Epidermal melanocyte (primary cell): Measurements from ENCODE around the gene UBE2L5.
"Not testable (repeated sequence)": the region's sequence is repeated elsewhere in the genome, so short reads cannot be mapped to it uniquely, and the experiment has no call there.

Source experiments
- DNase-seq: peaks from one replicate; pipeline ENCODE4 v3.0.0; 2011; ENCODE audit warnings: low spot score; ENCODE audit not compliant: insufficient read length

UBE2L5 gene

GRCh38 chr13:30437177-30437576 lies 14.9 kb downstream of the UBE2L5 start:
- DNase-seq: no peak

DNA sequence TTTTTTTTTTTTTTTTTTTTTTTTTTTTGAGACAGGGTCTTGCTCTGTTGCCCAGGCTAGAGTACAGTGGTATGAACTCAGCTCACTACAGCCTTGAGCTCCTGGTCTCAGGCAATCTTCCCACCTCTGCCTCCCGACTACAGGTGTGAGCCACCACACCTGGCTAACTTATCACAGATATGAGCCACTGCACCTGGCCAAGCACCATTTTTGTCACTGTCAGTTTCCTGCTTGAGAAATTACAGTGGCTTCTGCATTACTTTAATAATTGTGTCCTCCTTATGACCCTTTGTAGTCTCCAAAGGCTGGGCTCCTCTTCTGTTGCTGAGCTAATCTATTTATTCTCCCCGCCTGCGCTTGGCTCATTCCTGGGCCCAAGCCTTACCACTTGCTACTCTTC lies 16.0 kb downstream of the UBE2L5 start:
- no peak for DNase-seq

GRCh38 chr13:30440910-30441703 lies 18.8 kb downstream of the UBE2L5 start:
- no peak for DNase-seq

DNA sequence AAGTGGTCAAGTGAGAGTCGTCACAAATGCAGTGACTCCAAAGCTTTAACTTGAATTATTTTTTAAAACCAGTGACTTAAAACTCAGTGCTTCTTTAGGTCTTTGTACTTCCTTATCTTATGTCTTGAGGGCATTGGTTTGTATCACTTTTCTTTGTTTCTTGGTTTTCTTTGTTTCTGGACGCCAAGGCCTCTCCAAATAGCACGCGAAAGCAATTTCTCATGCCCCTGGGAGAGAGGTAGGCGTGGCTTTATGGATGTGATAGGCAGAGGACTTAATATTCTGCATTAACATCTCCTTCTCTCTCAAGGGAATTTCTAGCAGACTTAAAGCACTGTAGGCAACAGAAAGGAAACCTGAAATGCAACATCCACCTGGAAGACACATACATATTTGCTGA lies 20.6 kb downstream of the UBE2L5 start:
- no peak for DNase-seq

DNA sequence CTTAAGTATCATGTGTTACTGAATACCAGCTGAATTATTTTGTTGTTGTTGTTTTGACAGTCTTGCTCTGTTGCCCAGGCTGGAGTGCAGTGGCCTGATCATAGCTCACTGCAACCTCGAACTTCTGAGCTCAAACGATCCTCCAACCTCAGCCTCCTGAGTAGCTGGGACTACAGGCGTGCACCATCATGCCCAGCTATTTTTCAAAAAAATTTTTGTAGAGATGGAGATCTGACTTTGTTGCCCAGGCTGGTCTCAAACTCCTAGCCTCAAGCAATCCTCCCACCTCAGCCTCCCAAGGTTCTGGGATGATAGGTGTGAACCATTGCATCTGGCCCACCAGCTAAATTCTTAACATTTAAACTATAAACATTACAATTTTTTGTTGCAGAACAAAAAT lies 21.2 kb downstream of the UBE2L5 start:
- not testable (repeated sequence) for DNase-seq

DNA sequence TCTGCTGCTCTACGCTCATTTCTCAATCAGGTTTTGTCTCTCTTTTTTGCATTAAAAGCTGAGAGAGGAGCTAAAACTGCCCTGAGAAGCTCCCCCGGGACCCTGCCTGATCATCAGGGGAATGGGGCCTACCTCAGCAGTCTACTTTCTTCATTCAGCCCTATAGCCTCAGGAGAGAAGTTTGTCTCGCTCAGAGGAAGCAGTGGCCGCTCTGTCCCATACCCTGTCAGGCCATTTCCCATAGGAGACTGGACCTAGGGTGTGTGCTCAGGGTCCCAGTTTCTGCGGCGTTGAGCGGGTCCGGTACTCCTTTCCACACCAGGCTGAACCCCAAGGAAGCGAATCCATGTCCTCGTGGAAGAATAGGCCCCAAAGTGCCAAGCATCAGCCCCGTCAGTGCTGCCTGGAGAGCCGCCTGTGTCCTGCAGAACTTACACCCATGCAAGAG lies 21.7 kb downstream of the UBE2L5 start:
- no peak for DNase-seq

DNA sequence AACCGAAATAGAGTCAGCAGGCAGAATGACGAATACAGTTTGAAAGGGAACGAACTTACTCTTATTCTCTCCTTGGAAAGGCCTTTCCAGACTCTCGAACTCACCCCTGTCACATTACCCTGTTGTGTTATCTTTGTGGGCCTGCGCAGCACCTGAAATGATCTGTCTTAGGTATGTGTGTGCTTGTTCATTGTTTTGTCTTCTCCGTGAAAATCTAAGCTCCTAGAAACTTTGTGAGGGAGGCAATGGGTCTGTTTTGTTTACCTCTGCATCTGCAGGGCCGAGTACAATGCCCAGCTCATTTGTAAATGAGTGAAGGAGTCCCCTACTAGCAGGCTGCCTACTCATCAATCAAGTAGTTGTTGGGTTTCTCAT lies 23.8 kb downstream of the UBE2L5 start:
- no peak for DNase-seq

DNA sequence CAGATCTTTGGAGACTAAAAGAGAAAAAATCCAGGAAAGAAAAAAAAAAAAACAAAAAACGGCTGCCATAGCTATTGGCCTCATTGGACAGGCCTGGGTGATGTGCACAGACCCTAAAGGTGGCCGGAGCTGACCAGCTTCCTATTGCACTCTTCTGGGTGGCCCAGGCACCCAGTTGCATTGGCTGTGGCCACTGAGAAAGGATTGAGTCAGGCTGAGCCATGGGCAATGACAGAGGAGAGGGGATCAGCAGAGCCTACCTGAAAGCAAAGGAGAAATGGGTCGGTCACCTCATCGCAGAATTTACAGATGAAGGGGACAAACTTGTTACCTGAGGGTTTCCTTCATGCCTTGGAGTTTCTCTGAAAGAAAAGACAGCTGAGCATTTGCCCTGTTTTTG lies 26.1 kb downstream of the UBE2L5 start:
- DNase-seq: no peak

GRCh38 chr13:30450066-30450465 lies 27.8 kb downstream of the UBE2L5 start:
- no peak for DNase-seq

GRCh38 chr13:30451476-30451875 lies 29.2 kb downstream of the UBE2L5 start:
- not testable (repeated sequence) for DNase-seq

DNA sequence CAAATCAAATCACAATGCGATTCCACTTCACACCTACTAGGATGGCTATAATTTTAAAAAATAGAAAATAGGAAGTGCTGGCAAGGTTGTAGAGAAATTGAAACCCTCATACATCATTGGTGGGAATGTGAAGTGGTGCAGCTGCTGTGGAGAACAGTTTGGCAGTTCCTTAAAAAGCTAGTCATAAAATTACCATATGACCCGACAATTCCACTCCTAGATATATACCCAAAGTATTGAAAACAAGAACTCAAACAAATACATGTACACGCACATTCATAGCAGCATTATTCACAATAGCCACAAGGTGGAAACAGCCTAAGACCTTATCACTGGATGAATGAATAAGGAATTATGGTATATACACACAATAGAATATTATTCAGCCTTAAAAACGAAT lies 31.4 kb downstream of the UBE2L5 start:
- no peak for DNase-seq

GRCh38 chr13:30454991-30455390 lies 32.7 kb downstream of the UBE2L5 start:
- no peak for DNase-seq

DNA sequence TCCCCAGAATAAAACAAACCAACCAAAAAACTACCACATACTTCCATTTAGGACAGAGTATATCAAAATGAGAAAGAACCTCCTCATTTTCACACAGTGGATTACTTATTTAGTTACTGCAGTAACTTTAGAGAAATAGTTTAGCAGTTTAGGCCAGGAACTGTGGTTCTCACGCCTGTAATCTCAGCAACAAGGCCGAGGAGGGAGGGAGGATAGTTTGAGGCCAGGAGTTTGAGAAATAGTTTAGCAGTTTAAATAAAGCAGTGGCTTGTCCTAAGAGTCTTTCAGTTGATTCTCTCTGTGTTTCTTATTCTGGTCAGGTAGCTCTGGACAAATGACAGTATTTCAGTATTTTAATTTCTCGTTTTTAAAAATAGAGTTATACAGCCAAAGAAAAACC lies 34.0 kb downstream of the UBE2L5 start:
- DNase-seq: no peak

GRCh38 chr13:30457306-30457891 lies 35.1 kb downstream of the UBE2L5 start:
- DNase-seq: no peak

GRCh38 chr13:30461279-30462066 lies 39.2 kb downstream of the UBE2L5 start:
- DNase-seq: not testable (repeated sequence)

DNA sequence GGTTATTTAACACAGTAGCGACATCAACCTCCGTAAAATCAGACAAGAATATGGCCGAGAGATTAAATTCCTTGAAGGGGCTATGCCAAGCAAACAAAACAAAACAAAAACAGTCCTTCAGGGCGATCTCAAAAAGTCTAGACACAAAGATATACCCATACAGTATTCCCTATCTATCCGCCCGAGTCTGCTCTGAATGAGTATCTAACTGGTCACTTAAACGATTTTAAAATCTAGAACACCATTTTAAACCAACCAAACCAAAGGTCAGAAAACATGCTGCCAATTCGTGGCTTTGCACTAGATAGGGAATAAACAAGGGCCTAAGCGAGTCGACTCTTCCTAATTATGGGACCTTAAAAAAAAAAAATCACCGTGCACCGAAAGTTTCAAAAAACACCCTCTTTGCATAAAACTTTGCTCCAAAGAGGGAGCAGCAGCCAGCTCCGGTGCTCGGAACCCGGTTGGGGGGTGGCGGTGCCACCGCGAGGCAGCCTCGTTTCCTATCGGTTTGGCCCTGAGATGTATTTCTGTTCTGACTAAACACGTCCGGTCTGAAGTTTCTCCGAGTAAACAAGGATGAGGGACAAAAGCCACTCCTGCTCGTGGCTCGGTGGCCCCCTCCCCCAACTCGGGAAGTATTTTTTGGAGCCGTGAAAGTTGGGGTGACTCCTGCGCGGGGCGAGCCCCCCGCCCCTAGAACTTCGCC lies 41.6 kb downstream of the UBE2L5 start:
- no peak for DNase-seq

DNA sequence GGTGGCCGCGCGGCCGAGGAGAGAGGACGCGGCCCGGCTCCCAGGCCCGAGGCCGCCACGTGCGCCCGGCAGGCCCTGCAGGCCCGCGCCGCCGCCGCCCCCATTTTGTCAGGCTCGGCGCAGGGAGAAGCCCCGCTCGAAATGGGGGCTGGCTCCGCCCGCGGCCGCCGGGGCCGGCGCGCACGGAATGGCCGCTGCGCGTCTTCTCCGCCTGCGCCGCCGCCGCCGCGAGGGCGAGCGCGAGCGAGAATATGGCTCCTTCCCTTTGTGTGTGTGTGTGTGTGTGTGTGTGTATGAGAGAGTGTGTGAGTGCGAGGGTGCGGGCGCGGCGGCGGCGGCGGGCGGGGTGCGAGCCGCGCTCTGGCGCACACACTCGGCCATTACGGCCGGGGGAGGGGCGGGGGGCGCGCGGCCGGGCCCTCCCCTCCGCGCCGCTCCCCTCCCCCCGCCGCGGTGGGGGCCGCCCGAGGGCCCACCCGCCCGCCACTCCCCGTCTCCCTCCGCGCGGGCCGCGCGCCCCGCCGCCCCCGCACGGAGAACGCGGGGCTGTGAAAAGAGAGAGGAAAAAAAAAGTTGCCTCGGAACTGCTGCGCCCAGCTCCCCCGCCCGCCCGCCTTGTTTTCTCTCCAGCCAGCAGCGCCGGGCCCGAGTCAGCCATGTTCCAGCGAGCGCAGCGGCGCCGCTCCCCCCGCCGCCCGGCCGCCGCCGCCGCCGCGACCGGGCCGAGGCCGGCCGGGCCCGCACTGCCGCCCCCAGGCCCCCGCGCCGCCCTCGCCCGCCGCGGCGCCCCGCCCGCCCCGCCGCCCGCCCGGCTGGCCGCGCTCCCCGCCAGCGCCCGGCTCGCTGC lies 42.4 kb downstream of the UBE2L5 start:
- peak; percentile 26 for DNase-seq

DNA sequence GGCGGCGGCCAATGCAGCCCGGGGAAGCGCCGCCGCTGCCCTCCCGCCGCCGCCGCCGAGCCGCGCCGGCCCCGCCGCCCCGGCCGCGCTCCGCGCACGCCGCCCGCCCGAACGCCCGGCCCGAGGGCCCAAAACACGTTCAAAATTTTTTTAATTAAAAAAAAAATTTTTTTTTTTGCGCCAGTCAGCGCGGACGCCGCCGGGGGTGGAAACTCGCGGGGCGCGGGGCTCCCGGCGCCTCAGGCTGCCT lies 43.0 kb downstream of the UBE2L5 start:
- no peak for DNase-seq

- peak; percentile 97 for DNase-seq
Measured at GRCh38 chr13:30465593-30466357, 43.5 kb downstream of the UBE2L5 start, which contains the start of gene HMGB1. Gene HMGB1 (minus strand): TSS chr13:30465936. CDS start chr13:30463680, 2,256 bp downstream.

DNA sequence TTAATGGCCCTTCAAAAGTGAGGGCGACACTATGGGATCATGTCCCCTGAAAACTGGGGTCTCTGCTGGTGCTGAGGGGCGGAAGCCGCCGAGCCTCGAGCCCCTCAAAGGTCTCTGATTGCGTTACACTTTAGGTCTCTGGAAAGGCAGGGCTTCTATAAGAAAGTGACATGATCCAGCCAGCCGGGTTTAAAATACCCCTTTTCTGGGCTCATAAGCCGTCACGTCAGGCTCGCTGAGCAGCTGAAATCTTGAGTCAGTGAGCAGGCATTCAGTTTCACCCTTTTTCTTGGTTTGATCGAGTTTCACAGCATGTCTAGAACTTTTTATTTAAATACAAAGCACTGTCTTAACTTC lies 44.0 kb downstream of the UBE2L5 start:
- no peak for DNase-seq
